Measurements from ENCODE around the gene KLK12. TPM values are rescaled to one million over a fixed set of nuclear protein-coding genes. Genes with fewer than 3 reads are reported as not detected.

The KLK12 gene
- total and polyA plus RNA-seq, 2 donors (not counting 3 experiments of a cell fraction or from before 2014, with no cell fraction given) = not detected

- no peak within 1 kb of the TSS for H2AFZ ChIP-seq (ENCODE audit: low read depth, low read length)
- FAIRE-seq (no peak), DNase-seq (ENCODE audit: low read depth, low spot score) (no peak)
- H4K20me1 ChIP-seq (replicated peaks; ENCODE audit: control insufficient read depth, extremely low read depth, insufficient read depth, low read length) = no peaks in the 10 kb centered on the region
- H3K9me1 ChIP-seq (replicated peaks; ENCODE audit: control insufficient read depth, extremely low read depth, insufficient read depth, low read length) = no peaks in the 10 kb centered on the region
- H3K4me3 ChIP-seq (replicated peaks in 1 of 3; ENCODE audit: insufficient read depth in 1 of 3, low read depth in 1 of 3, low read length in 3 of 3) = no peak within 1 kb of the TSS
- no peak within 1 kb of the TSS for H3K9ac ChIP-seq (replicated peaks; ENCODE audit: extremely low read depth, insufficient read depth, low read length)
- no peaks in the 10 kb centered on the region for H3K27me3 ChIP-seq (ENCODE audit: control insufficient read depth in 2 of 2, insufficient read depth in 2 of 2, low read length in 2 of 2)
- H3K9me3 ChIP-seq (replicated peaks; ENCODE audit: control insufficient read depth, insufficient read depth, low read length) = no peaks in the 10 kb centered on the region
- POLR2A ChIA-PET = no interaction called here
- no peaks in the 10 kb centered on the region for H3K4me1 ChIP-seq (ENCODE audit: control insufficient read depth, extremely low read depth, insufficient read depth, low read length)
- CTCF ChIA-PET = no interaction called here
- no peak within 1 kb of the TSS for H3K4me2 ChIP-seq (ENCODE audit: insufficient read depth, low read length)
- BruUV-seq (replicated peaks) = no TSS peak
- no peaks in the 10 kb centered on the region for H3K36me3 ChIP-seq (ENCODE audit: control insufficient read depth in 2 of 2, extremely low read depth in 1 of 2, insufficient read depth in 2 of 2, low read length in 2 of 2)
- no peak for TF ChIP-seq MYC (IDR thresholded peaks at IDR 0.05; ENCODE audit: low read depth, low read length)
- no peak for TF ChIP-seq GATA2 (IDR thresholded peaks at IDR 0.05; ENCODE audit: insufficient read depth, insufficient read length, low read depth, low read length)
- TF ChIP-seq FOS (IDR thresholded peaks at IDR 0.05; ENCODE audit: borderline replicate concordance, insufficient read depth, low read length) = no peak
- dilution Hi-C loops (cut with MboI; ENCODE audit: extremely low pct_ligation_motif_present, low sequenced_read_pairs) (no loop called here), intact Hi-C loops (cut with micrococcal nuclease) (loop anchor here (2.0 kb wide), 1 partner anchor 72 kb away; no protein-coding TSS in a partner anchor)
- no peak within 1 kb of the TSS for H3K27ac ChIP-seq (ENCODE audit: insufficient read depth, low read depth, low read length)
- no peaks in the 10 kb centered on the region for H3K79me2 ChIP-seq (ENCODE audit: control insufficient read depth, insufficient read depth, low read length)
Observed at GRCh38 chr19:51082611-51083010, 47.8 kb upstream of the KLK12 start, which contains the start of gene KLK14. TSS of gene KLK14 (minus strand) at chr19:51082887. CDS start at chr19:51082614, 273 bp downstream.

DNA sequence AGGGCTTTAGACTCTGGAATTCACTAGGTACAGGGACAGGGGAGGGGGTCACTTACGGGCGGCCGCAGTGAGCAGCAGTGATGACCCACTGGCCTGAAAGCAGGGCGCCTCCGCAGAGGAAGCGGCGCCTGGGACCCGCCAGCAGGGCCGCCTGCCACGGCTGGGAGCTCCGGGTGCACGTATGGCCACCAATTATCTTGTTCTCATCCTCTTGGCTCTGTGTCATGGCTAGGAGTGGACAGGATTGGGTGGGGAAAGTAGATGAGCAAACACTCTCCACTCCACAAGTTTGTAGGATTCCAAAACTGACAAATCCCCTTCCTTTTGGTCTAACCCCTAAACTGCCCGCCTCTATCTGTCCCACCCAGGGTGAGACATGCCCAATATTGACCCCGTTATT lies 46.7 kb upstream of the KLK12 start:
- FAIRE-seq (no peak), DNase-seq (ENCODE audit: low read depth, low spot score) (no peak)
- no peak overlapping the region for H2AFZ ChIP-seq (ENCODE audit: low read depth, low read length)
- intact Hi-C loops (cut with micrococcal nuclease) = no loop called here
- no TSS peak for BruUV-seq (replicated peaks)
- dilution Hi-C loops (cut with MboI; ENCODE audit: extremely low pct_ligation_motif_present, low sequenced_read_pairs) = no loop called here
- CTCF ChIA-PET = interaction anchor here (0.7 to 1.2 kb wide), 2 partner anchors 14 to 64 kb away, joined by 3 to 4 read pairs; no protein-coding TSS in a partner anchor
- H3K4me1 ChIP-seq (ENCODE audit: control insufficient read depth, extremely low read depth, insufficient read depth, low read length) = no peaks in the 10 kb centered on the region
- no peaks in the 10 kb centered on the region for H4K20me1 ChIP-seq (replicated peaks; ENCODE audit: control insufficient read depth, extremely low read depth, insufficient read depth, low read length)
- TF ChIP-seq POLR2AphosphoS5 (IDR thresholded peaks at IDR 0.05; ENCODE audit: insufficient read depth, low read depth, low read length) (no peak), POLR2A (IDR thresholded peaks at IDR 0.05; ENCODE audit: low read depth, low read length) (no peak), JUN (IDR thresholded peaks at IDR 0.05; ENCODE audit: borderline replicate concordance, insufficient read depth, insufficient read length, low read depth) (no peak), EZH2 (IDR thresholded peaks at IDR 0.05; ENCODE audit: borderline replicate concordance, low read depth, low read length, severe bottlenecking) (no peak), MYC (IDR thresholded peaks at IDR 0.05; ENCODE audit: low read depth, low read length) (no peak), GATA2 (IDR thresholded peaks at IDR 0.05; ENCODE audit: insufficient read depth, insufficient read length, low read depth, low read length) (no peak), FOS (IDR thresholded peaks at IDR 0.05; ENCODE audit: borderline replicate concordance, insufficient read depth, low read length) (no peak), MAX (IDR thresholded peaks at IDR 0.05; ENCODE audit: insufficient read depth, insufficient read length) (no peak)
- TF ChIP-seq, protein P1, sequence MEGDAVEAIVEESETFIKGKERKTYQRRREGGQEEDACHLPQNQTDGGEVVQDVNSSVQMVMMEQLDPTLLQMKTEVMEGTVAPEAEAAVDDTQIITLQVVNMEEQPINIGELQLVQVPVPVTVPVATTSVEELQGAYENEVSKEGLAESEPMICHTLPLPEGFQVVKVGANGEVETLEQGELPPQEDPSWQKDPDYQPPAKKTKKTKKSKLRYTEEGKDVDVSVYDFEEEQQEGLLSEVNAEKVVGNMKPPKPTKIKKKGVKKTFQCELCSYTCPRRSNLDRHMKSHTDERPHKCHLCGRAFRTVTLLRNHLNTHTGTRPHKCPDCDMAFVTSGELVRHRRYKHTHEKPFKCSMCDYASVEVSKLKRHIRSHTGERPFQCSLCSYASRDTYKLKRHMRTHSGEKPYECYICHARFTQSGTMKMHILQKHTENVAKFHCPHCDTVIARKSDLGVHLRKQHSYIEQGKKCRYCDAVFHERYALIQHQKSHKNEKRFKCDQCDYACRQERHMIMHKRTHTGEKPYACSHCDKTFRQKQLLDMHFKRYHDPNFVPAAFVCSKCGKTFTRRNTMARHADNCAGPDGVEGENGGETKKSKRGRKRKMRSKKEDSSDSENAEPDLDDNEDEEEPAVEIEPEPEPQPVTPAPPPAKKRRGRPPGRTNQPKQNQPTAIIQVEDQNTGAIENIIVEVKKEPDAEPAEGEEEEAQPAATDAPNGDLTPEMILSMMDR (IDR thresholded peaks at IDR 0.05; ENCODE audit: extremely low read depth in 1 of 2, insufficient read depth in 1 of 2, low read depth in 1 of 2, low read length in 2 of 2) = no peak
- H3K27me3 ChIP-seq (ENCODE audit: control insufficient read depth in 2 of 2, insufficient read depth in 2 of 2, low read length in 2 of 2) = no peaks in the 10 kb centered on the region
- H3K79me2 ChIP-seq (ENCODE audit: control insufficient read depth, insufficient read depth, low read length) = no peaks in the 10 kb centered on the region
- H3K9me1 ChIP-seq (replicated peaks; ENCODE audit: control insufficient read depth, extremely low read depth, insufficient read depth, low read length) = no peaks in the 10 kb centered on the region
- no peak overlapping the region for H3K27ac ChIP-seq (ENCODE audit: insufficient read depth, low read depth, low read length)
- no peaks in the 10 kb centered on the region for H3K36me3 ChIP-seq (ENCODE audit: control insufficient read depth in 2 of 2, extremely low read depth in 1 of 2, insufficient read depth in 2 of 2, low read length in 2 of 2)
- no peaks in the 10 kb centered on the region for H3K9me3 ChIP-seq (replicated peaks; ENCODE audit: control insufficient read depth, insufficient read depth, low read length)
- H3K4me2 ChIP-seq (ENCODE audit: insufficient read depth, low read length) = no peak overlapping the region
- POLR2A ChIA-PET = no interaction called here
- no peak overlapping the region for H3K9ac ChIP-seq (replicated peaks; ENCODE audit: extremely low read depth, insufficient read depth, low read length)
- no peak overlapping the region for H3K4me3 ChIP-seq (replicated peaks in 1 of 3; ENCODE audit: insufficient read depth in 1 of 3, low read depth in 1 of 3, low read length in 3 of 3)

Data from endothelial cell of umbilical vein (primary cell).